WTC11 (cell line): ENCODE data around the gene MOBP.

Experiments
- JUN ChIP-seq: sonication (generic); formaldehyde crosslinking; IDR thresholded peaks from 2 replicates; pipeline ENCODE4 v1.8.0; 2023; ENCODE audit warnings: mild to moderate bottlenecking, missing genetic modification reagents
- NFYB ChIP-seq: sonication (generic); formaldehyde crosslinking; conservative IDR thresholded peaks from 2 replicates; pipeline ENCODE4 v1.8.0; 2022; ENCODE audit warnings: low read depth, missing genetic modification reagents
- NR1H2 ChIP-seq: sonication (generic); formaldehyde crosslinking; IDR thresholded peaks from 2 replicates; pipeline ENCODE4 v1.9.0; 2021; ENCODE audit warnings: mild to moderate bottlenecking, moderate library complexity, missing genetic modification reagents
- NR2C2 ChIP-seq: sonication (generic); formaldehyde crosslinking; IDR thresholded peaks from 2 replicates; pipeline ENCODE4 v1.8.0; 2022; ENCODE audit warnings: mild to moderate bottlenecking, missing genetic modification reagents
- NR3C1 ChIP-seq: sonication (generic); formaldehyde crosslinking; conservative IDR thresholded peaks from 2 replicates; pipeline ENCODE4 v1.8.1; 2023; ENCODE audit warnings: low read depth, mild to moderate bottlenecking, missing genetic modification reagents
- SP1 ChIP-seq: sonication (generic); formaldehyde crosslinking; conservative IDR thresholded peaks from 2 replicates; pipeline ENCODE4 v1.8.1; 2022; ENCODE audit warnings: missing genetic modification reagents
- TEAD4 ChIP-seq: sonication (generic); formaldehyde crosslinking; IDR thresholded peaks from 2 replicates; pipeline ENCODE4 v1.8.0; 2022; ENCODE audit warnings: mild to moderate bottlenecking, missing genetic modification reagents
- TF ChIP-seq, protein P1 (sequence below): sonication (generic); formaldehyde crosslinking; IDR thresholded peaks from 2 replicates; pipeline ENCODE4 v1.8.1; 2023; ENCODE audit warnings: mild to moderate bottlenecking, missing genetic modification reagents, moderate library complexity
- TF ChIP-seq, protein P2 (sequence below): fragments of 200-600 bp; IDR thresholded peaks from 2 replicates; pipeline ENCODE4 v1.8.0; 2022; ENCODE audit warnings: antibody characterized with exemption
- TF ChIP-seq, protein P3 (sequence below): sonication (generic); formaldehyde crosslinking; IDR thresholded peaks from 2 replicates; pipeline ENCODE4 v1.8.1; 2022; ENCODE audit warnings: missing genetic modification reagents, borderline replicate concordance
- TF ChIP-seq, protein P4 (sequence below): sonication (generic); formaldehyde crosslinking; IDR thresholded peaks from 2 replicates; pipeline ENCODE4 v1.8.0; 2022; ENCODE audit warnings: mild to moderate bottlenecking, missing genetic modification reagents
- TF ChIP-seq, protein P5 (sequence below): sonication (generic); formaldehyde crosslinking; IDR thresholded peaks from 2 replicates; pipeline ENCODE4 v1.8.0; 2023; ENCODE audit warnings: missing genetic modification reagents
- TF ChIP-seq, protein P6 (sequence below): sonication (generic); formaldehyde crosslinking; IDR thresholded peaks from 2 replicates; pipeline ENCODE4 v1.8.1; 2023; ENCODE audit warnings: mild to moderate bottlenecking, missing genetic modification reagents, moderate library complexity

DNA sequence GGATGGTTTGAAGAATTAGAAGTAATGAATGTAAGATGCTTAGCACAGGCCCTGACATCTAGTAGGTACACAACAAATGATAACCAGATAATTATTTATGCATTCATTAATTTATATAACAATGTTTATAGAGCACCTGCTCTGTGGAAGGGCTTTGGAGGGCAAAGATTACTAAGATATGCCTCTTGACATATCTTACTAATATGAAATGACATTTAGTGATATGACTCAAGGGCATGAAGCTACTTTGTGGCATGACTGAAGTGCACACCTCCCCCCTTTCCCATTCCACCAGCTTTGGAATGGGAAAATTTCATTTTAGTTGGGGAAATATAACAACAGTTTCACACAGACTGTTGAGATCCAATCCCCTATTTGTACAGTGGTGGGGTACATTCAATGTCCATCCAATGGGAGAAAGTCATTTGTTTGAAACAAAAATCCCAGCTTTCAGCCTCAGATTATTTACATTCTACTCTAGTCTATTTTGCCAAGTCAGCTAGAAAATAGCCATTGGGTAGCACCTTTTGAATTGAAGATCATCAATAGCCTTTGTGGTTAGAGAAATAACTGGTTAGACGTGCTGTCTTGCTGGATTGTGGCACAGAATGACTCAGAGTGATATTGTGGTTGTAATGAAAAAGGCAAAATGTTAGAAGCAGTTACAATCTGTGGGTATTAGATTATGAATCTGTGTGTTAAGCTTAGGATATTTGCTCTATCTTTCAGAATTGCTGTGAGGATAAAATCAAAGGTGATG, 72.9 kb downstream of the MOBP start:
- TF ChIP-seq, protein P1, sequence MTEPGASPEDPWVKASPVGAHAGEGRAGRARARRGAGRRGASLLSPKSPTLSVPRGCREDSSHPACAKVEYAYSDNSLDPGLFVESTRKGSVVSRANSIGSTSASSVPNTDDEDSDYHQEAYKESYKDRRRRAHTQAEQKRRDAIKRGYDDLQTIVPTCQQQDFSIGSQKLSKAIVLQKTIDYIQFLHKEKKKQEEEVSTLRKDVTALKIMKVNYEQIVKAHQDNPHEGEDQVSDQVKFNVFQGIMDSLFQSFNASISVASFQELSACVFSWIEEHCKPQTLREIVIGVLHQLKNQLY = no peak
- TF ChIP-seq SP1 (CRISPR knock-in tag) (no peak), NR1H2 (CRISPR knock-in tag) (no peak), JUN (CRISPR knock-in tag) (no peak), NR2C2 (CRISPR knock-in tag) (no peak), NR3C1 (CRISPR knock-in tag) (no peak), TEAD4 (no peak), NFYB (CRISPR knock-in tag) (no peak)
- TF ChIP-seq, protein P2, sequence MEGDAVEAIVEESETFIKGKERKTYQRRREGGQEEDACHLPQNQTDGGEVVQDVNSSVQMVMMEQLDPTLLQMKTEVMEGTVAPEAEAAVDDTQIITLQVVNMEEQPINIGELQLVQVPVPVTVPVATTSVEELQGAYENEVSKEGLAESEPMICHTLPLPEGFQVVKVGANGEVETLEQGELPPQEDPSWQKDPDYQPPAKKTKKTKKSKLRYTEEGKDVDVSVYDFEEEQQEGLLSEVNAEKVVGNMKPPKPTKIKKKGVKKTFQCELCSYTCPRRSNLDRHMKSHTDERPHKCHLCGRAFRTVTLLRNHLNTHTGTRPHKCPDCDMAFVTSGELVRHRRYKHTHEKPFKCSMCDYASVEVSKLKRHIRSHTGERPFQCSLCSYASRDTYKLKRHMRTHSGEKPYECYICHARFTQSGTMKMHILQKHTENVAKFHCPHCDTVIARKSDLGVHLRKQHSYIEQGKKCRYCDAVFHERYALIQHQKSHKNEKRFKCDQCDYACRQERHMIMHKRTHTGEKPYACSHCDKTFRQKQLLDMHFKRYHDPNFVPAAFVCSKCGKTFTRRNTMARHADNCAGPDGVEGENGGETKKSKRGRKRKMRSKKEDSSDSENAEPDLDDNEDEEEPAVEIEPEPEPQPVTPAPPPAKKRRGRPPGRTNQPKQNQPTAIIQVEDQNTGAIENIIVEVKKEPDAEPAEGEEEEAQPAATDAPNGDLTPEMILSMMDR = no peak
- TF ChIP-seq, protein P3, sequence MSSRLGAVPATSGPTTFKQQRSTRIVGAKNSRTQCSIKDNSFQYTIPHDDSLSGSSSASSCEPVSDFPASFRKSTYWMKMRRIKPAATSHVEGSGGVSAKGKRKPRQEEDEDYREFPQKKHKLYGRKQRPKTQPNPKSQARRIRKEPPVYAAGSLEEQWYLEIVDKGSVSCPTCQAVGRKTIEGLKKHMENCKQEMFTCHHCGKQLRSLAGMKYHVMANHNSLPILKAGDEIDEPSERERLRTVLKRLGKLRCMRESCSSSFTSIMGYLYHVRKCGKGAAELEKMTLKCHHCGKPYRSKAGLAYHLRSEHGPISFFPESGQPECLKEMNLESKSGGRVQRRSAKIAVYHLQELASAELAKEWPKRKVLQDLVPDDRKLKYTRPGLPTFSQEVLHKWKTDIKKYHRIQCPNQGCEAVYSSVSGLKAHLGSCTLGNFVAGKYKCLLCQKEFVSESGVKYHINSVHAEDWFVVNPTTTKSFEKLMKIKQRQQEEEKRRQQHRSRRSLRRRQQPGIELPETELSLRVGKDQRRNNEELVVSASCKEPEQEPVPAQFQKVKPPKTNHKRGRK = no peak
- TF ChIP-seq, protein P4, sequence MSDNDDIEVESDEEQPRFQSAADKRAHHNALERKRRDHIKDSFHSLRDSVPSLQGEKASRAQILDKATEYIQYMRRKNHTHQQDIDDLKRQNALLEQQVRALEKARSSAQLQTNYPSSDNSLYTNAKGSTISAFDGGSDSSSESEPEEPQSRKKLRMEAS (CRISPR knock-in tag) = no peak
- TF ChIP-seq, protein P5, sequence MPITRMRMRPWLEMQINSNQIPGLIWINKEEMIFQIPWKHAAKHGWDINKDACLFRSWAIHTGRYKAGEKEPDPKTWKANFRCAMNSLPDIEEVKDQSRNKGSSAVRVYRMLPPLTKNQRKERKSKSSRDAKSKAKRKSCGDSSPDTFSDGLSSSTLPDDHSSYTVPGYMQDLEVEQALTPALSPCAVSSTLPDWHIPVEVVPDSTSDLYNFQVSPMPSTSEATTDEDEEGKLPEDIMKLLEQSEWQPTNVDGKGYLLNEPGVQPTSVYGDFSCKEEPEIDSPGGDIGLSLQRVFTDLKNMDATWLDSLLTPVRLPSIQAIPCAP (CRISPR knock-in tag) = no peak
- TF ChIP-seq, protein P6, sequence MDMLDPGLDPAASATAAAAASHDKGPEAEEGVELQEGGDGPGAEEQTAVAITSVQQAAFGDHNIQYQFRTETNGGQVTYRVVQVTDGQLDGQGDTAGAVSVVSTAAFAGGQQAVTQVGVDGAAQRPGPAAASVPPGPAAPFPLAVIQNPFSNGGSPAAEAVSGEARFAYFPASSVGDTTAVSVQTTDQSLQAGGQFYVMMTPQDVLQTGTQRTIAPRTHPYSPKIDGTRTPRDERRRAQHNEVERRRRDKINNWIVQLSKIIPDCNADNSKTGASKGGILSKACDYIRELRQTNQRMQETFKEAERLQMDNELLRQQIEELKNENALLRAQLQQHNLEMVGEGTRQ (CRISPR knock-in tag) = no peak
